Natural killer cell (primary cell): ENCODE data around the gene MTFP1. TPM values are rescaled to one million over a fixed set of nuclear protein-coding genes. Genes with fewer than 3 reads are reported as not detected.
"Not testable (repeated sequence)": the region's sequence is repeated elsewhere in the genome, so short reads cannot be mapped to it uniquely, and the experiment has no call there.

ENCODE experiments used
- ATAC-seq, 3 donors: fragments of 150-1000 bp in 2 of 3; fragments of 200-7000 bp in 1 of 3; cut with Tn5 transposase; 1 replicate in 1 of 3; 2 replicates in 2 of 3; pipeline ENCODE4 v1.10.0; 2021; ENCODE audit warnings: mild to moderate bottlenecking in 2 of 3, moderate library complexity in 2 of 3
- DNase-seq, 2 donors: peaks; one replicate each; pipeline versions ENCODE4 v3.0.0 to v3.0.0-alpha.2; 2013 to 2021; ENCODE audit warnings: mixed read lengths in 1 of 2
- H3K27ac ChIP-seq: one replicate; pipeline ENCODE4 v1.5.1; 2013; ENCODE audit warnings: mild to moderate bottlenecking, low read length
- H3K27me3 ChIP-seq: one replicate; pipeline ENCODE4 v1.6.1; 2013; ENCODE audit warnings: low read length; ENCODE audit not compliant: control insufficient read depth, insufficient read depth
- H3K36me3 ChIP-seq: one replicate; pipeline ENCODE4 v1.6.1; 2013; ENCODE audit warnings: low read length; ENCODE audit not compliant: control insufficient read depth, insufficient read depth
- H3K4me1 ChIP-seq: one replicate; pipeline ENCODE4 v1.6.1; 2013; ENCODE audit warnings: low read length; ENCODE audit not compliant: control insufficient read depth, insufficient read depth
- H3K4me3 ChIP-seq: one replicate; pipeline ENCODE4 v1.5.1; 2013; ENCODE audit warnings: low read length
- H3K9me3 ChIP-seq: one replicate; pipeline ENCODE4 v1.6.1; 2013; ENCODE audit warnings: low read length; ENCODE audit not compliant: control insufficient read depth, insufficient read depth
- H3K27ac Mint-ChIP-seq, 2 donors: one replicate each; pipeline ENCODE4 v1.8.0; 2022; ENCODE audit warnings: mild to moderate bottlenecking in 2 of 2, mixed read lengths in 2 of 2, moderate library complexity in 1 of 2
- H3K27me3 Mint-ChIP-seq, 2 donors: one replicate each; pipeline ENCODE4 v1.8.0; 2022; ENCODE audit warnings: low read depth in 2 of 2, mixed read lengths in 2 of 2
- H3K36me3 Mint-ChIP-seq: one replicate; pipeline ENCODE4 v1.8.0; 2022; ENCODE audit warnings: mixed read lengths
- H3K4me1 Mint-ChIP-seq, 2 donors: one replicate each; pipeline ENCODE4 v1.8.0; 2022; ENCODE audit warnings: mixed read lengths in 2 of 2
- H3K4me3 Mint-ChIP-seq: one replicate; pipeline ENCODE4 v1.8.0; 2022; ENCODE audit warnings: mild to moderate bottlenecking, moderate library complexity, mixed read lengths
- H3K9me3 Mint-ChIP-seq, 2 donors: one replicate each; pipeline ENCODE4 v1.8.0; 2022; ENCODE audit warnings: mixed read lengths in 2 of 2
- CTCF ChIP-seq: fragments of 200-600 bp; IDR thresholded peaks from one replicate; pipeline ENCODE4 v1.8.0; 2022; ENCODE audit warnings: antibody characterized with exemption
- WGBS: methylation state at CpG from one replicate; pipeline ENCODE4 v1.1.7; 2013; ENCODE audit warnings: missing lambda C conversion rate; ENCODE audit not compliant: insufficient coverage; 5-methylcytosine and 5-hydroxymethylcytosine counted together
- intact Hi-C: fragments of 100-400 bp; cut with micrococcal nuclease; formaldehyde crosslinking; loops from one replicate; pipeline ENCODE4 v1.14.2; 2022
- total RNA-seq, 4 donors: library from RNA; stranded (reverse); fragments of 120-200 nt in 1 of 4; gene quantifications; one replicate each; pipeline versions ENCODE4 v1.2.3 to v1.2.4, GENCODE V29; 2013 to 2022

Gene MTFP1
- total RNA-seq, 3 donors from 2014 or later (not counting 1 experiment from before 2014, with no cell fraction given) = 15.7 to 17.5 (median 17.2) TPM

GRCh38 chr22:30400159-30400558, 25.4 kb upstream of the MTFP1 start:
- DNase-seq (no peak), ATAC-seq (no peak)
- peaks cover 28% of the 10 kb centered on the region for H3K27me3 ChIP-seq
- no peaks in the 10 kb centered on the region for H3K36me3 ChIP-seq
- 84% methylated on average over 1 of the region's 1 CpG for WGBS
- H3K4me1 ChIP-seq = peaks cover 28% of the 10 kb centered on the region
- no peak overlapping the region for H3K4me3 ChIP-seq
- H3K27ac ChIP-seq = no peak overlapping the region
- Mint-ChIP-seq H3K27me3 (peaks cover 32 to 33% of the 10 kb centered on the region in 2 donors), H3K4me1 (peaks cover 13 to 24% of the 10 kb centered on the region in 2 donors), H3K4me3 (no peak overlapping the region), H3K27ac (no peak overlapping the region), H3K36me3 (no peaks in the 10 kb centered on the region), H3K9me3 (no peaks in the 10 kb centered on the region)
- no peak for TF ChIP-seq CTCF
- intact Hi-C loops = no loop called here
- H3K9me3 ChIP-seq = no peaks in the 10 kb centered on the region

GRCh38 chr22:30401024-30401423, 24.5 kb upstream of the MTFP1 start:
- H3K27ac ChIP-seq, H3K36me3 ChIP-seq, H3K4me3 Mint-ChIP-seq, H3K4me3 ChIP-seq, H3K36me3 Mint-ChIP-seq, ATAC-seq, H3K9me3 Mint-ChIP-seq, DNase-seq, H3K27ac Mint-ChIP-seq, intact Hi-C loops, H3K9me3 ChIP-seq: not testable (repeated sequence)
- H3K27me3 Mint-ChIP-seq = peaks cover 23 to 26% of the 10 kb centered on the region in 2 donors
- peaks cover 13 to 24% of the 10 kb centered on the region in 2 donors for H3K4me1 Mint-ChIP-seq
- WGBS = 100% methylated on average over 2 of the region's 3 CpGs
- H3K27me3 ChIP-seq = peaks cover 22% of the 10 kb centered on the region
- peaks cover 28% of the 10 kb centered on the region for H3K4me1 ChIP-seq

- WGBS = 100% methylated on average over 4 of the region's 5 CpGs
- Mint-ChIP-seq H3K4me3 (no peak overlapping the region), H3K27me3 (peaks cover 16 to 17% of the 10 kb centered on the region in 2 donors), H3K4me1 (peaks cover 13 to 15% of the 10 kb centered on the region in 2 donors), H3K9me3 (no peaks in the 10 kb centered on the region), H3K36me3 (no peaks in the 10 kb centered on the region), H3K27ac (no peak overlapping the region)
- intact Hi-C loops = no loop called here
- Histone ChIP-seq H3K27me3 (peaks cover 14% of the 10 kb centered on the region), H3K9me3 (no peaks in the 10 kb centered on the region), H3K27ac (no peak overlapping the region), H3K4me1 (peaks cover 19% of the 10 kb centered on the region), H3K36me3 (no peaks in the 10 kb centered on the region), H3K4me3 (no peak overlapping the region)
- no peak for TF ChIP-seq CTCF
- DNase-seq (no peak), ATAC-seq (no peak)
Measured at GRCh38 chr22:30402028-30402765, 23.4 kb upstream of the MTFP1 start.

- H3K36me3 Mint-ChIP-seq, intact Hi-C loops, H3K27ac Mint-ChIP-seq, H3K9me3 ChIP-seq, H3K36me3 ChIP-seq, H3K4me3 ChIP-seq, H3K27me3 ChIP-seq, DNase-seq, ATAC-seq, H3K27ac ChIP-seq, H3K9me3 Mint-ChIP-seq, H3K4me3 Mint-ChIP-seq: not testable (repeated sequence)
- H3K27me3 Mint-ChIP-seq = peaks cover 15 to 16% of the 10 kb centered on the region in 2 donors
- peaks cover 13 to 15% of the 10 kb centered on the region in 2 donors for H3K4me1 Mint-ChIP-seq
- H3K4me1 ChIP-seq = peaks cover 14% of the 10 kb centered on the region
- 93% methylated on average over 5 of the region's 5 CpGs for WGBS
Measured at GRCh38 chr22:30402766-30403104, 22.8 kb upstream of the MTFP1 start.
